Neutrophil (primary cell): ENCODE measurements around the gene FGR.
A peak's percentile ranks its signal among the peaks of the same experiment; 100 is the strongest.

Experiments
- H3K27ac ChIP-seq: fragments of 200-600 bp; sonication (generic); 2 replicates; pipeline ENCODE4 v1.5.1; 2016; ENCODE audit warnings: mild to moderate bottlenecking, moderate library complexity
- H3K27me3 ChIP-seq: fragments of 200-600 bp; sonication (generic); 2 replicates; pipeline ENCODE4 v1.6.0; 2016; ENCODE audit warnings: mild to moderate bottlenecking
- H3K36me3 ChIP-seq: fragments of 200-600 bp; sonication (generic); 2 replicates; pipeline ENCODE4 v1.5.1; 2017
- H3K4me1 ChIP-seq, 2 experiments: fragments of 200-600 bp in 1 of 2; sonication (generic) in 1 of 2; 1 replicate in 1 of 2; 2 replicates in 1 of 2; pipeline versions ENCODE4 v1.5.1 to v1.6.1; 2013 to 2016; ENCODE audit warnings: low read depth in 1 of 2, low read length in 1 of 2, mild to moderate bottlenecking in 1 of 2, moderate library complexity in 1 of 2; ENCODE audit not compliant: control insufficient read depth in 1 of 2, insufficient read depth in 1 of 2
- H3K4me3 ChIP-seq, 2 experiments: fragments of 200-600 bp in 1 of 2; sonication (generic) in 1 of 2; 1 replicate in 1 of 2; 2 replicates in 1 of 2; pipeline ENCODE4 v1.5.1; 2013 to 2016; ENCODE audit warnings: low read depth in 1 of 2, low read length in 1 of 2, mild to moderate bottlenecking in 1 of 2, moderate library complexity in 1 of 2
- H3K9me3 ChIP-seq: fragments of 200-600 bp; sonication (generic); 2 replicates; pipeline ENCODE4 v1.5.1; 2016
- CTCF ChIP-seq: fragments of 200-600 bp; sonication (generic); IDR thresholded peaks from 2 replicates; pipeline ENCODE4 v1.5.1; 2016; ENCODE audit warnings: antibody characterized with exemption

Gene FGR

GRCh38 chr1:27658951-27659496 is 24.0 kb upstream of the FGR start:
- peak overlapping the region; percentile 90 for H3K27ac ChIP-seq
- no peaks in the 10 kb centered on the region for H3K27me3 ChIP-seq
- no peaks in the 10 kb centered on the region for H3K36me3 ChIP-seq
- peak overlapping the region; percentile 60 to 75 for H3K4me3 ChIP-seq
- peaks cover 56 to 58% of the 10 kb centered on the region in 2 experiments for H3K4me1 ChIP-seq
- no peaks in the 10 kb centered on the region for H3K9me3 ChIP-seq
- TF ChIP-seq CTCF = no peak

- no peak for TF ChIP-seq CTCF
- Histone ChIP-seq H3K27me3 (no peaks in the 10 kb centered on the region), H3K4me1 (peaks cover 50 to 57% of the 10 kb centered on the region in 2 experiments), H3K9me3 (no peaks in the 10 kb centered on the region), H3K27ac (peak overlapping the region; percentile 67), H3K36me3 (no peaks in the 10 kb centered on the region), H3K4me3 (no peak overlapping the region)
Measured at GRCh38 chr1:27656157-27656893, 21.3 kb upstream of the FGR start.

GRCh38 chr1:27655151-27655937 is 20.4 kb upstream of the FGR start:
- H3K36me3 ChIP-seq = no peaks in the 10 kb centered on the region
- peak overlapping the region; percentile 67 for H3K27ac ChIP-seq
- no peaks in the 10 kb centered on the region for H3K9me3 ChIP-seq
- no peak overlapping the region for H3K4me3 ChIP-seq
- H3K4me1 ChIP-seq = peaks cover 54 to 61% of the 10 kb centered on the region in 2 experiments
- no peak for TF ChIP-seq CTCF
- no peaks in the 10 kb centered on the region for H3K27me3 ChIP-seq

- H3K27ac ChIP-seq = peak overlapping the region; percentile 54
- peaks cover 62 to 75% of the 10 kb centered on the region in 2 experiments for H3K4me1 ChIP-seq
- no peak overlapping the region for H3K4me3 ChIP-seq
- H3K9me3 ChIP-seq = no peaks in the 10 kb centered on the region
- no peaks in the 10 kb centered on the region for H3K27me3 ChIP-seq
- no peak for TF ChIP-seq CTCF
- H3K36me3 ChIP-seq = no peaks in the 10 kb centered on the region
Measured at GRCh38 chr1:27652111-27652864, 17.3 kb upstream of the FGR start.

GRCh38 chr1:27650539-27651175 is 15.7 kb upstream of the FGR start:
- H3K27ac ChIP-seq = peak overlapping the region; percentile 61
- H3K36me3 ChIP-seq = no peaks in the 10 kb centered on the region
- H3K4me3 ChIP-seq = no peak overlapping the region

More at GRCh38 chr1:27650539-27651175, 15.7 kb upstream of the FGR start:
- no peaks in the 10 kb centered on the region for H3K27me3 ChIP-seq
- H3K9me3 ChIP-seq = no peaks in the 10 kb centered on the region
- peaks cover 67 to 80% of the 10 kb centered on the region in 2 experiments for H3K4me1 ChIP-seq
- TF ChIP-seq CTCF = no peak
